Activated CD8-positive, alpha-beta memory T cell treated with anti-CD3 and anti-CD28 coated beads, Interleukin-2, amount 50 U/mL, for 1 hour (primary cell): ENCODE results near the gene LARGE2.

ENCODE experiments used
- DNase-seq: peaks from one replicate; pipeline ENCODE4 v3.0.0-alpha.2; 2020; ENCODE audit errors: extremely low read depth

The LARGE2 gene

GRCh38 chr11:45913942-45914635, 8.4 kb upstream of the LARGE2 start:
- no peak for DNase-seq

- no peak for DNase-seq
Measured at GRCh38 chr11:45915446-45915845, 7.0 kb upstream of the LARGE2 start.

GRCh38 chr11:45917286-45917622, 5.2 kb upstream of the LARGE2 start:
- DNase-seq: no peak

- peak; percentile 87 for DNase-seq
Measured at GRCh38 chr11:45917623-45918330, 4.7 kb upstream of the LARGE2 start, which contains the start of gene PEX16. Gene PEX16 (minus strand): TSS chr11:45917877. CDS start chr11:45917811, 66 bp downstream.

- no peak for DNase-seq
Measured at GRCh38 chr11:45918331-45918941, 4.0 kb upstream of the LARGE2 start.

GRCh38 chr11:45918962-45919675, 3.3 kb upstream of the LARGE2 start:
- DNase-seq: no peak

GRCh38 chr11:45919806-45920530, 2.5 kb upstream of the LARGE2 start:
- DNase-seq: no peak

GRCh38 chr11:45920531-45921477, 1.7 kb upstream of the LARGE2 start:
- DNase-seq: no peak

- no peak for DNase-seq
Measured at GRCh38 chr11:45921561-45922424, 663 bp upstream of the LARGE2 start.

GRCh38 chr11:45924036-45924915, 1.8 kb downstream of the LARGE2 start:
- no peak for DNase-seq

- no peak for DNase-seq
Measured at GRCh38 chr11:45924927-45925326, 2.5 kb downstream of the LARGE2 start.

- DNase-seq: no peak
Measured at GRCh38 chr11:45925550-45925949, 3.1 kb downstream of the LARGE2 start.

- DNase-seq: no peak
Measured at GRCh38 chr11:45926001-45926401, 3.5 kb downstream of the LARGE2 start.

GRCh38 chr11:45926536-45927331, 4.3 kb downstream of the LARGE2 start:
- no peak for DNase-seq

- no peak for DNase-seq
Measured at GRCh38 chr11:45927332-45927683, 4.9 kb downstream of the LARGE2 start.

- no peak for DNase-seq
Measured at GRCh38 chr11:45927684-45928413, 5.4 kb downstream of the LARGE2 start.

GRCh38 chr11:45928535-45929215, 6.2 kb downstream of the LARGE2 start:
- no peak for DNase-seq
